NCI-H128 (cell line): Measurements from ENCODE around the gene FBLN5.
"Not testable (repeated sequence)": the region's sequence is repeated elsewhere in the genome, so short reads cannot be mapped to it uniquely, and the experiment has no call there.

ENCODE experiments used
- DNase-seq: peaks from one replicate; lab custom pipeline; 2025; ENCODE audit not compliant: unreplicated experiment; lab: John Stamatoyannopoulos, UW

FBLN5 gene

GRCh38 chr14:91910196-91910595, 37.3 kb downstream of the FBLN5 start:
- DNase-seq, result no peak

DNA sequence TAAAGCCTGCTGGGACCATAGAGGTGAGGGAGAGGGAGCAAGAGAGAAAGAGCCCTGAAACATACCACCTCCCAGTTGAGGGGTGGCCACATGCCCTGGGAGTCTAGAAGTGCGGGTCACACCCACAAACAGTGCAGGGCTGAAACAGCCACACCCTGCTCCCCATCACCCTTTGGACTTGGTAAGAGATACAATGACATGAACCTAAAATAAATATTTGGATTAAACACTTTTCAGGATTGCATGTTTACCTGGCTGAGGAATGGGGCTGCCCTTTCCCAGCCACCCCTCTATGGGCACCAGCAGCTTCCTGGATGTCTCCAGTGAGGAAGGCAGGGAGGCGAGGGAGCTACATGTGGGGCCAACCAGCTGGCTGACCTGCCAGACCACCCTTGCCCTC, 41.1 kb downstream of the FBLN5 start:
- DNase-seq, result no peak

- DNase-seq, result no peak
Measured at GRCh38 chr14:91904956-91905645, 42.4 kb downstream of the FBLN5 start.

- DNase-seq, result no peak
Measured at GRCh38 chr14:91904483-91904882, 43.0 kb downstream of the FBLN5 start.

DNA sequence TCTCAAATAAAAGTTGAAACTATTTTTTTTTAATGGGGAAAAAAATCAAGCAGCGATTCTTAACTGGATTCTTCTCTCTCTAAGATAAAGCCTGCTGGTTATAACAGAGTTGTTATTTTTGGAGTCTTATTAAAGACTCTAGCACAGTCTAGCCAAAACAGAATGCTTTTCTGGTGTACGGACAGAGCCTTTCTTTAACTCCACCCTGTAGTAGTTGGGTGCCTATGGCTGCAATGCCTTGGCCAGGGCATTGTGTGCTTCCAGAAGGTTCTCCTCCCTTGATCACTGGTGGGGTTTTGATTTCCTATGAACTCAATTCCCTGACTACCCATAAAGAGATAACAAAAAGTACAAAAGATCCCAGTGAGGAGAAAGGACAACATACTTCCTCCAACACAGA, 44.4 kb downstream of the FBLN5 start:
- no peak for DNase-seq

DNA sequence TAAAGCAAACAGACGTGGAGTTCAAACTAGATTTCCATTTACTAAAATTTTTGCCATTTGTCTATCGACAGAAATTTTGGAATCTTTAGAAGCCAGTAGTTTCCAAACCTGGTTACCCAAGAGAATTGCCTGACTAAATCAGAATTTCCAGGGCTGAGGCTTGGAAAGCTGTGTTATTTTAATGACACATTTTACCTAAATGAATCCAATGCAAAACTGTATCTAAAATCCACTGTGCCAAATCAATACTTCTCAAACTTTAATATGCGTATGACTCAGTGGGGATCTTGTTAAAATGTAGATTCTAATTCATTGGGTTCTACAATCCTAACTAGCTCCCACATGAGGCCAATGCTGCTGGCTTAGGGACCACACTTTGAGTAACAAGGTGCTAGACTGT, 45.2 kb downstream of the FBLN5 start:
- no peak for DNase-seq

DNA sequence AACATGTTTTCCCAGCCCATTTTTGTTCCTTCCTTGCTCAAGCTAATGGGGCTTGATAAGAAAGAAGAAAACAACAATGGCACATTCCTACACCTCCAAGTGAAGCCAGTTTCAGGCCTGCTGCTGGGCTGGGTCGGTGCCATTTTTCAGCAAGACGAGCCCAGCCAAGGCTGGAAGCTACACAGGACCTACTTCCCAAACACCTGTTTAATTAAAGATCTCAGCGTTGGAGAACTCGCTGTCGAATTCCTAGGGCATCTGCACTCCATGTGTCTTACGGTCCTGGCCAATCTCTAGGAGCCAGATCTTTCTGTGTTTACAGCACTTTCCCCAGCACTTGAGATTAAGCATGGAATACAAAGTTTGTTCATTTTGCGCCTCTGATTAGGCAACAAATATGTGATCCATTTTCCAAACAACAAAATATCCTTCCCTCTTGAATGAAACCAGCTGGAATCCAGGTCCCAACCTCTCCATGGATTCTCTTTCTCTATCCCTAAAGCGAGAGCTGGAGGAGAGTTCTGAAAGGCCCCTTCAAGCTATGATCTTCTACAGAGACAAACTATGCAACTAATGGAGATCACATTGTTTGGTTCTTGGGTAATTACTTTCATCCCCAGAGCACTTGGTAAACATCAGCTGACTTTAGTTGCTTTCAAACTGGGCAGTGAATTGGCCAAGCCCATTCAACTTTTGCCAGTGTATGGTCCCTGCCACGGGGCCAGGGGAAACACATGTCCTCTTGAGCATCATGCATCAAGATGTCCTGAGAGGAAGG, 45.9 kb downstream of the FBLN5 start:
- DNase-seq, result no peak

DNA sequence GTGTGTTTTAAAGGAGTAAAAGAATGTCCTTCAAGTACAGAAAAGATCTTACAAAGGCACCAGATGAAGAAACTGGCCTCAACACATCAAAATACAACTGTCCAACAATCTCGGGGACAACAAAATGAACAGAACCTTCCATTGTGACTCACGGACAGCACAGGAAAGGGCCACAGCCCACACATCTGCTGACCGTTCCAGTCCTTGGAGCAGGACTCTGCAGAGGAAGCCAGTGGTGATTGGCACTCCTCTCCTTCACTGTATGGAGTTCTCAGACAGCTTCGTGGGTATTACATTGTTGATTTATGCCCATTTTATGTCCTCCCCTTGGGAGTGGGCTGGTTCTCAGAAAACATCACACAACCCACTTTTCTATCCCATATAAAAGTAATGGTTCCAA, 47.7 kb downstream of the FBLN5 start:
- DNase-seq, result no peak

- DNase-seq, result no peak
Measured at GRCh38 chr14:91899213-91899612, 48.3 kb downstream of the FBLN5 start.

GRCh38 chr14:91898372-91898771, 49.1 kb downstream of the FBLN5 start:
- no peak for DNase-seq

DNA sequence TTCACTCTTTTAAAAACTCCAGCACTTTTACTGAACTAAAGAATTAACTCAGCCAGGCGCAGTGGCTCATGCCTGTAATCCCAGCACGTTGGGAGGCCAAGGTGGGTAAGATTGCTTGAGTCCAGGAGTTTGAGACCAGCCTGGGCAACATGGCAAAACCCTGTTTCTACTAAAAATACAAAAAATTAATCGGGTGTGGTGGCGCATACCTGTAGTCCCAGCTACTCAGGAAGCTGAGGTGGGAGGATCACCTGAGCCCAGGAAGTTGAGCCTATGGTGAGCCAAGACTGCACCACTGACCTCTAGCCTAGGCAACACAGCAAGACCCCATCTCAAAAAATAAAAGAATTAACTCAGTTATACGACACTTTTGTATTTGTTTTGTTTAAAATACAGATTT, 49.8 kb downstream of the FBLN5 start:
- DNase-seq, result not testable (repeated sequence)

DNA sequence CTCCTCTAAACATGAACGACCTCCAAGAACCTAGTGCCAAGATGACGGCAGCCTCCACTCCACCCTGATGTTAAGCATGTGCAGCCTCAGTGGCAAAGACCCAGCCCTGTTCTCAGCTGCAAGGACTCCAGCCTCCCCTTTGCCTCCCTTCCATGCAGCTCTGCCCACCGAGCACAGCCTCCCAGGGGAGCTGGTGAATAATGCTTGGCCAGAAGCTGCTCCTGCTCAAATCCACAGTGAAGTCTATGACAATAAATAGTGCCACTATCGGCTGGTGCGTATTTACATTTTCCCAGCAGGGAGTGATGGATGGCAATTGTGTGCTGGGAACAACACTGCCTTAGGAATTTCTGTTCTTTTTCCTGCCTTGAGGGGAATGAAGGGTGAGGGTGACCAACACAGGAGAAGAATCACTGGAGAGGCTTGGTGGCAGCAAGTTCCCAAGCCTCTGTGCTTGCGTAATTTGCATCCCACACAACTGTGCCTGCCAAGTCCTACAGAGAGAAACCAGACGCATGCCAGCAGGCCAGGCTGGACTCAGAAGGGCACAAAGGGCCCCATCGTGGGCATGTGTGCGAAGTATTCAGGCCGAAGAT, 50.3 kb downstream of the FBLN5 start:
- no peak for DNase-seq

DNA sequence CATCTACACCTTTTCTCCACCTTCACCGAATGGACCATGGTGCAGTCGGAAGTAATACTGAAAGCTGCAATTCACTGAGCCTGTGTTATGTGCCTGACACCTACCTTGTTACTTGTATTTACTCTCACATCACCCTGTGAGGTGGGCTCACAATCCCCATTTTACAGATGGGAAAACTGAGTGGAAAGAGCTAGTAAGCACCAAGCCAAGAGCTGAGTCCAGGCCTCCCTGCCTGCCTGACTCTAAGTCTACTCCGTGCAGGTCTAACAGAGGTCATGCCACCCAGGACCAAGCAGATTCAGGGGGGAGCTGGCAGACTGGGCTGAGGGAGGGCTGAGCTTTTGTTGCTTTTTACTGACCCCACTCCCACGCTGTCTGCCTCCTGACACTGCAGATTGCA, 51.1 kb downstream of the FBLN5 start:
- no peak for DNase-seq

DNA sequence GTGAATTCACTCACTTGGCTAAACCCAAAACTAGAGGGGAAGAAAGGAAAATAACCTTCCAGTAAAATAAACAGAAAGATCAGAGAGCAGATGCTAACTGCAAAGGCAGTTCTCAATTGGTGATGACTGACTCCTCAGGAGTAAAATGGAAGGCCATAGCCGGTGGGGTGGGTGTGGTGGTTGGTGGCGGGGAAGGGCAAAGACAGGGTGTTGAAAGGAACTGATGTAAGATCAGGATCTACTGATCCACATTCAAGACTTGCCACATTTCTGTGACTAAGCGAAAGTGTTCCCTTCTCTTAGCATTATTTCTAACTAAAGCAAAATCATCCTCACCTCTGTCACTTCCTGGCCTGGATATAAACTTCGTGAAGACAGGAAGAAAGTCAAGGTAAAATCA, 53.8 kb downstream of the FBLN5 start:
- no peak for DNase-seq

GRCh38 chr14:91893007-91893406, 54.5 kb downstream of the FBLN5 start:
- no peak for DNase-seq

DNA sequence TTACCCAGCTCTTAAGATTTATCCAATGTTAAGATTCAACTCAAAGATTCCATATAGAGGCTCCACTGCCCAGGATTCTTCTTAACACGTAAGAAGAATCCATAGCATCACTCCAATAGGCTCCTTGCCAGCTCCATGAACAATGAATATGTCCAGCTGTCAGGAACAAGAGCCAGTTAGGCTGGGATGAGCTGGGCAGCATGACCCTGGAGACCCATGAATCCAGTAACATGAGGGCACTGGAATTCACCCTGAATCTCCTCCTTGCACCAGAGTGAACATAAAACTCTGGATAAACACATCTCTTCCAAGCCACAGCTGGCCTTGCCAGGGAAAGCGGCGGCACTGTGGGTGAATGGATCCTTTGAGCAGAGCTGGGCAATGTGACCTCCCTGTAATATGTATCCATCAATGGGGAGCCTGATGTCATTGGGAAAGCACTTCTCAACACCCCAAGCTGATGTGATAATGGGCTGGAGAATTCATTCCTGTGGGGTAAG, 55.7 kb downstream of the FBLN5 start:
- no peak for DNase-seq

GRCh38 chr14:91891101-91891500, 56.4 kb downstream of the FBLN5 start:
- DNase-seq, result no peak

GRCh38 chr14:91890291-91890749, 57.2 kb downstream of the FBLN5 start:
- no peak for DNase-seq

DNA sequence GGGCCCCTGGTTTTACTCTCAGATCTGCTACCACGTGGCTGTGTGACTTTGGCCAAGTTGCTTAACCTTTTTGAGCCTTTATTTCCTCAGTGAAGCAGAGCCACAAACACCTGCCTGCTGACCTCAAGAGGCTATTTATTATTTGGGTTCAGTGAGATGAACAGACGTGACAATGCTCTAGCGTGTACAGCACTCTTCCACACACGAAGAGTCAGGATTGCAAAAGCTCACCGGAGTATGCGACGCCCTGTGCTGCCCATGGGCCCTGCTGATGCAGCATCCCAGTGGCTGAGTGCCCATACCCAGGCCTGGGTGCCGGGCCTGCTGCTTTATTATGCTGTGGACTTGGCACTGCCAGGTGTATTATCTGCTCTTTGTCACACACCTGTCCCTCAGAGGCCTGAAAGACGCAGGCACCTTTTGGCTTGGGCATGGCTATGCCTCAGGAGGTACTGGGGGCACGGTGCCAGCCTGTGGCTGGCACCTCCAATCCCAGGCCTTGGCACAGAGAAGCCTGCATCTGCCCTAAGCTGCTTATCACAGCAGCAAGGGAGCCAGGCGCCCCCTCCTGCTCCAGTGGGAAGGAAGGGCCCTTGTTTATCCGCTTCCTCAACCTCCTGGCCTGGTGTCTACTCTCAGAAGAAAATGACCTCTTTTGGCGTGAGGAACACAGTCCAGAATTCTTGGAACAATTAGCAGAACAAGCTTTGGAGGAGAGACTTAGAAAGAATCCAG, 57.9 kb downstream of the FBLN5 start:
- DNase-seq, result no peak

DNA sequence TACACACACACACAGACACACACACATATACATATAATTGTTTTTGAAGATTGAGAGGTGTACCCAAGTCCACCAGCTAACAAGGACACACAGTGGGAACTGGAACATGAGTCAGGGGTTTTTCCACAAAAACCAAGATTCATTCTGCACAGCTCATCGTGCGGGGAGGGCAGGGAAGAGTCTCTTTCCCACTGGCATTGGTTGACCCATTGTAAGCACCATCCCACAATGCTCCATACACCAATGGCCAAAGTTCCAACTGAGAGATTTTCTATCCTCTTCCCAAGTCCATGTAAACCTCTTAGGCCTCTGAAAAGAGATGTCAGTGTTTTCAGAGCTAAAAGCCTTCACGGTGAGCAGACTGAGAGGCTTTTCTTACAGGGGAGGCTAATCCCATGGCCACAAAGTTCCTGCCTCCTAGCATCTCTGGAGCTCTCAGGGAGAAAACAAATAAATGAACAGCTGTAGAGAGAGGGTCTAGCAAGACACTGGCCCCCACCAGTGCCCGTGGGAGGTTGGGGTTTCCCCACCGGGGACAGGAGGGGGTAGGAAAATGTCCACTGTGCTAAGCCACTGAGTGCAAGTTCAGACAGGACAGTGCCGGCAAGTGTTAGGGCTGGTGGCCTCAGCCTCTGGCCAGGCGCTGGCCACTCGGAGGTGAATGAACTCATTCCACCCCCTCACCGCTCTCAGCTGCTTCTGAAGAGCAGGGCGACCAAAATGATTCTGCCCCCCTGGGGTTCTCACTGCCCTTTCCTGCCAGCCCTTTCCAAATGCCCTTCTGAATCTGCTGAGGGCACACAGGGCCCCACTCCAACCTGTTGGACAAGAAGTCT, 58.6 kb downstream of the FBLN5 start:
- DNase-seq, result no peak
